Ascending aorta (tissue), 2 donors: ENCODE results near the gene UTP4. TPM values are rescaled to one million over a fixed set of nuclear protein-coding genes. Genes with fewer than 3 reads are reported as not detected.
"Not testable (repeated sequence)": the region's sequence is repeated elsewhere in the genome, so short reads cannot be mapped to it uniquely, and the experiment has no call there.

Source experiments
- DNase-seq, 2 donors: peaks; one replicate each; pipeline ENCODE4 v3.0.0-alpha.2; 2019; ENCODE audit warnings: low spot score in 2 of 2
- H3K27ac ChIP-seq, 2 donors: fragments of 200-600 bp; sonication (generic); one replicate each; pipeline ENCODE4 v1.5.1; 2016 to 2017; ENCODE audit warnings: mild to moderate bottlenecking in 1 of 2
- H3K27me3 ChIP-seq: fragments of 200-600 bp; sonication (generic); one replicate; pipeline ENCODE4 v1.5.1; 2017
- H3K36me3 ChIP-seq, 2 donors: fragments of 200-600 bp; sonication (generic); one replicate each; pipeline ENCODE4 v1.5.1; 2016
- H3K4me1 ChIP-seq, 2 donors: fragments of 200-600 bp; sonication (generic); one replicate each; pipeline ENCODE4 v1.5.1; 2016 to 2017; ENCODE audit warnings: mild to moderate bottlenecking in 1 of 2
- H3K4me3 ChIP-seq, 2 donors: fragments of 200-600 bp; sonication (generic); one replicate each; pipeline ENCODE4 v1.5.1; 2016 to 2017; ENCODE audit warnings: mild to moderate bottlenecking in 1 of 2
- H3K9me3 ChIP-seq, 2 donors: fragments of 200-600 bp; sonication (generic); one replicate each; pipeline ENCODE4 v1.5.1; 2016
- CTCF ChIP-seq, 3 experiments: fragments of 200-600 bp in 2 of 3; fragments of 450-650 bp in 1 of 3; sonication (generic) in 2 of 3; IDR thresholded peaks; one replicate each; pipeline ENCODE4 v1.5.1; 2016 to 2019; ENCODE audit warnings: antibody characterized with exemption in 3 of 3, mild to moderate bottlenecking in 1 of 3, moderate library complexity in 1 of 3
- intact Hi-C: fragments of 100-400 bp; cut with DNase I; formaldehyde crosslinking; loops from one replicate; pipeline ENCODE4 v1.15.1; 2023
- total RNA-seq: library from RNA; depleted of rRNA; stranded (reverse); fragments of >200 nt; gene quantifications from one replicate; pipeline ENCODE4 v1.1.0, GENCODE V29; 2016

UTP4 gene
- total RNA-seq, 1 donor from 2014 or later: 45.9 TPM

GRCh38 chr16:69126221-69126620 lies 6.2 kb upstream of the UTP4 start:
- peaks cover 0 to 6% of the 10 kb centered on the region in 2 donors for H3K4me1 ChIP-seq
- H3K9me3 ChIP-seq: no peaks in the 10 kb centered on the region
- intact Hi-C loops: no loop called here
- H3K4me3 ChIP-seq: no peak overlapping the region
- DNase-seq: no peak
- H3K27ac ChIP-seq: no peak overlapping the region
- H3K36me3 ChIP-seq: peaks cover 0 to 7% of the 10 kb centered on the region in 2 donors
- TF ChIP-seq CTCF (IDR thresholded peaks at IDR 0.05): no peak
- no peaks in the 10 kb centered on the region for H3K27me3 ChIP-seq

DNA sequence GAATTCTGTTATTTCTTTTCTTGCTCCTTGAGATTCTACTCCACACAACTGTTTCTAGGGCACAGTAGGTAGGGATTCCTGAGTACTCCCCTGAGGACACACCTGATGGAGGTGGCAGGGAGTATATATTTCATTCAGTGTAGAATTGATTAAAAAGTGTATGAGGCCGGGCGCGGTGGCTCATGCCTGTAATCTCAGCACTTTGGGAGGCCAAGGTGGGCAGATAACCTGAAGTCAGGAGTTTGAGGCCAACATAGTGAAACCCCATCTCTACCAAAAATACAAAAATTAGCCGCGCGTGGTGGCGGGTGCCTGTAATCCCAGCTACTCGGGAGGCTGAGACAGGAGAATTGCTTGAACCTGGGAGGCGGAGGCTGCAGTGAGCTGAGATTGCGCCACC lies 5.6 kb upstream of the UTP4 start:
- H3K4me1 ChIP-seq, H3K9me3 ChIP-seq, H3K36me3 ChIP-seq, H3K27me3 ChIP-seq, DNase-seq, H3K4me3 ChIP-seq, intact Hi-C loops, H3K27ac ChIP-seq: not testable (repeated sequence)

GRCh38 chr16:69127966-69128510 lies 4.4 kb upstream of the UTP4 start:
- no peak for DNase-seq
- no peaks in the 10 kb centered on the region for H3K9me3 ChIP-seq
- TF ChIP-seq CTCF (IDR thresholded peaks at IDR 0.05): no peak
- intact Hi-C loops: no loop called here
- no peaks in the 10 kb centered on the region for H3K27me3 ChIP-seq
- H3K27ac ChIP-seq: no peak overlapping the region
- H3K4me3 ChIP-seq: no peak overlapping the region
- H3K4me1 ChIP-seq: peaks cover 0 to 6% of the 10 kb centered on the region in 2 donors
- H3K36me3 ChIP-seq: peaks cover 0 to 4% of the 10 kb centered on the region in 2 donors

DNA sequence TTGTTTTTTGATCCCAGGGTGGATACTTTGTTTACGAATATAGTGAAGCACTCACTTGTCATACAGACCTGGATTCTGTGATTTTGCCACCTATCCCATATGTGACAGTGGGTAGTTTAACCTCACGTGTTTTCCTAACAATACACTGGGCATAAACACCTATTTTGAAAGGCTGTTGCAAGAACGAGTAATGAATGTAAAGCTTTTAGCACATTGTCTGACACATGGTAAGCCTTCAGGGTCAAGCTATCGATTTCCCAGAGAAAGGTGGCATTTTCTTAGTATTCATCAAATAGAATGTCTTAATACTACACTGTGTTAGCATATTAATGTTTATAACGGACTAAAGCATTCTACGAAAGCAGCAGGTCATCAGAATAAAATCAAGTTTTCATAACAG lies 2.0 kb upstream of the UTP4 start:
- Histone ChIP-seq H3K9me3 (no peaks in the 10 kb centered on the region), H3K4me3 (no peak overlapping the region), H3K27me3 (no peaks in the 10 kb centered on the region), H3K4me1 (peaks cover 3 to 13% of the 10 kb centered on the region in 2 donors), H3K36me3 (peaks cover 0 to 4% of the 10 kb centered on the region in 2 donors), H3K27ac (no peak overlapping the region)
- no peak for TF ChIP-seq CTCF (IDR thresholded peaks at IDR 0.05)
- DNase-seq: peak in 1 of 2 donors; percentile 2
- intact Hi-C loops: loop anchor here (5.0 kb wide), 1 partner anchor 57 kb away; the partner anchor contains the start of gene SNTB2

DNA sequence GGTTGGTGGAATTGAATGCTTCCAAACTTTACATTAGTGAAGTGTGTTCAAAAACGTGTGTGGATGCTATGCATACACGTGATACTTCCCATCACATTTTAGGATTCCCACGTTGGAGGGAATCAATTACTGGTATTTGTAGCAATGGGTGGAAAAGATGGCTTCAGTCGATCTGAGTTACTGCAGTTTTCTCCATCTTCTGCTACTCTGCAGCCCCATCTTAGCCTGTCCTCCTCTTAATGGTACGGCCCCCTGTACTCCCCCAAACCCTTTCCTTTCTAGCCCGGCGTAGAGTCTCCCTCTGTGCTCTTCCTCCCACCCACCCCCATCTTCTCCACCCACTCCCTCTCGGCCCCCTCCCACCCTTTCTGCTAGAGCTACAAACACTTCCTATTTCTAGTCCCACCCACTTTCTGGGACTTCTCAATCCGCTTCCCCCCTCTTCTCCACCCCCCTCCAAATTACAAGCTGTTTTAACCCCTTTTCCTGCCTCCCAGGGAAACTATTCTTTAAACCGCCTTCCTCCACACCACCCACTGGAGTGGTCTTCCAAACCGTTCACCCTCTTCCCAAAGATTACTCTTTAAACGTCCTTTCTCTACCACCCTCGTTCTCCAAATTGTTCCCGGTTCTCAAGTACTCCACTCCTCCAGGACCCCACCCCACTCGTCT lies 1.1 kb upstream of the UTP4 start:
- peak overlapping the region; percentile 84 to 85 for H3K27ac ChIP-seq
- DNase-seq: no peak
- no peaks in the 10 kb centered on the region for H3K27me3 ChIP-seq
- H3K36me3 ChIP-seq: peaks cover 0 to 4% of the 10 kb centered on the region in 2 donors
- no peaks in the 10 kb centered on the region for H3K9me3 ChIP-seq
- no peak for TF ChIP-seq CTCF (IDR thresholded peaks at IDR 0.05)
- intact Hi-C loops: loop anchor here (5.0 kb wide), 1 partner anchor 56 kb away; the partner anchor contains the start of gene SNTB2
- H3K4me1 ChIP-seq: peaks cover 3 to 13% of the 10 kb centered on the region in 2 donors
- H3K4me3 ChIP-seq: peak overlapping the region; percentile 91 to 97

DNA sequence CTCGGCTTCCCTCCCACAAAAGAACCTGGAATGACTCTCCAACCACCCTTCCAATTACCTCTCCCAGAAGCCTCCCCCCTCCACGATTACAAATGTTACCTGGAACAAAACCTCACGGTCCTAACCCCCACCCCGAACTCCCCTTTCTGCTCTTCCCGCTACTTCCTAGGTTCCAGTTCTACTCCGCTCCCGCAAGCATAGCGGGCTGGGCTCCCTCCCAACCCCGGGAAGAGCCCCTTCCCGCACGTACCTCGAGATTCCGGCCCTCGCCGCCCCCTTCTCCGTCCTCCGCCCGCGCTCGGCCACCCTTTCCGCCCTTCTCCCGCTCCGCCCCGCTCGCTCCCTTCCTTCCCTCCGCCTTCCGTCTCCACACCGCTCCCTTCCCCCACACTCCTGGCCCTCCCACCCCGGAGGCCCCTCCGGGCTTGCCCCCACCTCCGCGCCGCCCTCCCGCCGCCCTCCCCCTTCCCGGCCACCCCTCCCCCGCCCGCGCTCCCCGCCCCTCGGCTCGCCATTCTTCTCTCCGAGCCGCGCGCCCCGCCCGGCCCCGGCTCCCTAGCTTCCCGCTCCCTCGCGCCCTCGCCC lies 518 bp upstream of the UTP4 start:
- intact Hi-C loops: loop anchor here (5.0 kb wide), 1 partner anchor 55 kb away; the partner anchor contains the start of gene SNTB2

More for the DNA sequence above, 518 bp upstream of the UTP4 start:
- Histone ChIP-seq H3K4me1 (peaks cover 3 to 13% of the 10 kb centered on the region in 2 donors), H3K9me3 (no peaks in the 10 kb centered on the region), H3K36me3 (peaks cover 0 to 7% of the 10 kb centered on the region in 2 donors), H3K4me3 (peak overlapping the region; percentile 91 to 97), H3K27me3 (no peaks in the 10 kb centered on the region), H3K27ac (peak overlapping the region; percentile 84 to 85)
- no peak for TF ChIP-seq CTCF (IDR thresholded peaks at IDR 0.05)
- DNase-seq: peak in 1 of 2 donors; percentile 87
